WTC11 (cell line): Measurements from ENCODE around the gene LPCAT1. TPM values are rescaled to one million over a fixed set of nuclear protein-coding genes. Genes with fewer than 3 reads are reported as not detected.
A peak's percentile ranks its signal among the peaks of the same experiment; 100 is the strongest.

Experiments used
- ATAC-seq: fragments of 200-7000 bp; cut with Tn5 transposase; 2 replicates; pipeline ENCODE4 v1.10.0; 2021; ENCODE audit warnings: mild to moderate bottlenecking, moderate library complexity
- CTCF ChIA-PET: fragments of 300-600 bp; sonication (Branson Sonifier 250); formaldehyde crosslinking; loops from one replicate; lab custom pipeline; 2021; ENCODE audit warnings: antibody characterized with exemption; lab: Charles Lee
- POLR2A ChIA-PET: fragments of 350-600 bp; sonication (Branson Sonifier 250); formaldehyde crosslinking; loops from one replicate; lab custom pipeline; 2021; ENCODE audit warnings: antibody characterized with exemption; lab: Charles Lee
- DNase-seq: peaks from one replicate; pipeline ENCODE4 v3.0.0; 2021; ENCODE audit warnings: low spot score
- H3K27ac Mint-ChIP-seq: 2 replicates; pipeline ENCODE4 v1.8.0; 2021; ENCODE audit warnings: mixed read lengths
- H3K27me3 Mint-ChIP-seq: 2 replicates; pipeline ENCODE4 v1.8.0; 2021; ENCODE audit warnings: low read depth, mild to moderate bottlenecking, moderate library complexity, mixed read lengths
- H3K36me3 Mint-ChIP-seq: 2 replicates; pipeline ENCODE4 v1.8.0; 2021; ENCODE audit warnings: mixed read lengths
- H3K4me1 Mint-ChIP-seq: 2 replicates; pipeline ENCODE4 v1.8.0; 2022; ENCODE audit warnings: mixed read lengths
- H3K4me3 Mint-ChIP-seq: 2 replicates; pipeline ENCODE4 v1.8.0; 2021; ENCODE audit warnings: mild to moderate bottlenecking, moderate library complexity, mixed read lengths
- H3K9me3 Mint-ChIP-seq: 2 replicates; pipeline ENCODE4 v1.8.0; 2021; ENCODE audit warnings: mixed read lengths
- ATF3 ChIP-seq: sonication (generic); formaldehyde crosslinking; conservative IDR thresholded peaks from 2 replicates; pipeline ENCODE4 v1.8.1; 2022; ENCODE audit warnings: mild to moderate bottlenecking, missing genetic modification reagents
- CBFB ChIP-seq: sonication (generic); formaldehyde crosslinking; IDR thresholded peaks from 2 replicates; pipeline ENCODE4 v1.8.1; 2022; ENCODE audit warnings: mild to moderate bottlenecking, low read depth, missing genetic modification reagents
- EMX1 ChIP-seq: fragments of 250-450 bp; sonication (Bioruptor Pico); IDR thresholded peaks from 2 replicates; pipeline ENCODE4 v1.8.0; 2021; ENCODE audit warnings: mild to moderate bottlenecking
- FOXP1 ChIP-seq: sonication (generic); formaldehyde crosslinking; IDR thresholded peaks from 2 replicates; pipeline ENCODE4 v1.8.0; 2022; ENCODE audit warnings: missing genetic modification reagents, mild to moderate bottlenecking, moderate library complexity, borderline replicate concordance
- FOXP4 ChIP-seq: sonication (generic); formaldehyde crosslinking; IDR thresholded peaks from 2 replicates; pipeline ENCODE4 v1.8.0; 2022; ENCODE audit warnings: mild to moderate bottlenecking, missing genetic modification reagents
- HMGXB4 ChIP-seq: sonication (generic); formaldehyde crosslinking; IDR thresholded peaks from 2 replicates; pipeline ENCODE4 v1.8.1; 2023; ENCODE audit warnings: mild to moderate bottlenecking, moderate library complexity, missing genetic modification reagents
- NFYB ChIP-seq: sonication (generic); formaldehyde crosslinking; conservative IDR thresholded peaks from 2 replicates; pipeline ENCODE4 v1.8.0; 2022; ENCODE audit warnings: low read depth, missing genetic modification reagents
- NR3C1 ChIP-seq: sonication (generic); formaldehyde crosslinking; conservative IDR thresholded peaks from 2 replicates; pipeline ENCODE4 v1.8.1; 2023; ENCODE audit warnings: low read depth, mild to moderate bottlenecking, missing genetic modification reagents
- OVOL2 ChIP-seq: fragments of 250-450 bp; sonication (Bioruptor Pico); IDR thresholded peaks from 2 replicates; pipeline ENCODE4 v1.9.0; 2021; ENCODE audit warnings: mild to moderate bottlenecking, borderline replicate concordance
- PRRX2 ChIP-seq: fragments of 250-450 bp; sonication (Bioruptor Pico); IDR thresholded peaks from 2 replicates; pipeline ENCODE4 v1.8.0; 2021; ENCODE audit warnings: mild to moderate bottlenecking
- SP1 ChIP-seq: sonication (generic); formaldehyde crosslinking; conservative IDR thresholded peaks from 2 replicates; pipeline ENCODE4 v1.8.1; 2022; ENCODE audit warnings: missing genetic modification reagents
- TCF7 ChIP-seq: sonication (generic); formaldehyde crosslinking; IDR thresholded peaks from 2 replicates; pipeline ENCODE4 v1.8.0; 2022; ENCODE audit warnings: mild to moderate bottlenecking, low read depth, missing genetic modification reagents, moderate library complexity
- TEAD4 ChIP-seq: sonication (generic); formaldehyde crosslinking; IDR thresholded peaks from 2 replicates; pipeline ENCODE4 v1.8.0; 2022; ENCODE audit warnings: mild to moderate bottlenecking, missing genetic modification reagents
- ZBTB21 ChIP-seq: sonication (generic); formaldehyde crosslinking; IDR thresholded peaks from 2 replicates; pipeline ENCODE4 v1.8.1; 2023; ENCODE audit warnings: mild to moderate bottlenecking, missing genetic modification reagents, borderline replicate concordance
- ZNF232 ChIP-seq: sonication (generic); formaldehyde crosslinking; IDR thresholded peaks from 2 replicates; pipeline ENCODE4 v1.8.0; 2022; ENCODE audit warnings: mild to moderate bottlenecking, missing genetic modification reagents
- ZNF317 ChIP-seq: sonication (generic); formaldehyde crosslinking; IDR thresholded peaks from 2 replicates; pipeline ENCODE4 v1.8.1; 2023; ENCODE audit warnings: low read depth, mild to moderate bottlenecking, moderate library complexity, missing genetic modification reagents, borderline replicate concordance
- ZNF416 ChIP-seq: fragments of 250-450 bp; sonication (Bioruptor Pico); IDR thresholded peaks from 2 replicates; pipeline ENCODE4 v1.9.0; 2021; ENCODE audit warnings: mild to moderate bottlenecking, inconsistent platforms
- total RNA-seq: library from RNA; stranded (reverse); gene quantifications from 3 replicates; pipeline ENCODE4 v1.2.3, GENCODE V29; 2021
- TF ChIP-seq, protein P1 (sequence below): fragments of 250-450 bp; sonication (Bioruptor Pico); IDR thresholded peaks from 2 replicates; pipeline ENCODE4 v1.9.0; 2021; ENCODE audit warnings: mild to moderate bottlenecking
- TF ChIP-seq, protein P2 (sequence below): sonication (generic); formaldehyde crosslinking; IDR thresholded peaks from 2 replicates; pipeline ENCODE4 v1.8.1; 2022; ENCODE audit warnings: mild to moderate bottlenecking, missing genetic modification reagents, moderate library complexity, borderline replicate concordance

The LPCAT1 gene
- total RNA-seq, 1 experiment from 2014 or later: 206 TPM

GRCh38 chr5:1565737-1566734 lies 42.3 kb upstream of the LPCAT1 start:
- no peaks in the 10 kb centered on the region for H3K27me3 Mint-ChIP-seq
- H3K36me3 Mint-ChIP-seq: peaks cover 14% of the 10 kb centered on the region
- TF ChIP-seq EMX1 (CRISPR knock-in tag) (no peak), NR3C1 (CRISPR knock-in tag) (no peak), NFYB (no peak), ATF3 (no peak), FOXP4 (CRISPR knock-in tag) (no peak), SP1 (CRISPR knock-in tag) (no peak), TCF7 (CRISPR knock-in tag) (no peak), OVOL2 (no peak), FOXP1 (CRISPR knock-in tag) (no peak), ZNF317 (no peak), PRRX2 (CRISPR knock-in tag) (no peak), CBFB (no peak), TEAD4 (CRISPR knock-in tag) (no peak), ZNF232 (CRISPR knock-in tag) (no peak), HMGXB4 (no peak), ZNF416 (CRISPR knock-in tag) (no peak), ZBTB21 (CRISPR knock-in tag) (no peak)
- TF ChIP-seq, protein P1, sequence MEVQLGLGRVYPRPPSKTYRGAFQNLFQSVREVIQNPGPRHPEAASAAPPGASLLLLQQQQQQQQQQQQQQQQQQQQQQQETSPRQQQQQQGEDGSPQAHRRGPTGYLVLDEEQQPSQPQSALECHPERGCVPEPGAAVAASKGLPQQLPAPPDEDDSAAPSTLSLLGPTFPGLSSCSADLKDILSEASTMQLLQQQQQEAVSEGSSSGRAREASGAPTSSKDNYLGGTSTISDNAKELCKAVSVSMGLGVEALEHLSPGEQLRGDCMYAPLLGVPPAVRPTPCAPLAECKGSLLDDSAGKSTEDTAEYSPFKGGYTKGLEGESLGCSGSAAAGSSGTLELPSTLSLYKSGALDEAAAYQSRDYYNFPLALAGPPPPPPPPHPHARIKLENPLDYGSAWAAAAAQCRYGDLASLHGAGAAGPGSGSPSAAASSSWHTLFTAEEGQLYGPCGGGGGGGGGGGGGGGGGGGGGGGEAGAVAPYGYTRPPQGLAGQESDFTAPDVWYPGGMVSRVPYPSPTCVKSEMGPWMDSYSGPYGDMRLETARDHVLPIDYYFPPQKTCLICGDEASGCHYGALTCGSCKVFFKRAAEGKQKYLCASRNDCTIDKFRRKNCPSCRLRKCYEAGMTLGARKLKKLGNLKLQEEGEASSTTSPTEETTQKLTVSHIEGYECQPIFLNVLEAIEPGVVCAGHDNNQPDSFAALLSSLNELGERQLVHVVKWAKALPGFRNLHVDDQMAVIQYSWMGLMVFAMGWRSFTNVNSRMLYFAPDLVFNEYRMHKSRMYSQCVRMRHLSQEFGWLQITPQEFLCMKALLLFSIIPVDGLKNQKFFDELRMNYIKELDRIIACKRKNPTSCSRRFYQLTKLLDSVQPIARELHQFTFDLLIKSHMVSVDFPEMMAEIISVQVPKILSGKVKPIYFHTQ: no peak
- TF ChIP-seq, protein P2, sequence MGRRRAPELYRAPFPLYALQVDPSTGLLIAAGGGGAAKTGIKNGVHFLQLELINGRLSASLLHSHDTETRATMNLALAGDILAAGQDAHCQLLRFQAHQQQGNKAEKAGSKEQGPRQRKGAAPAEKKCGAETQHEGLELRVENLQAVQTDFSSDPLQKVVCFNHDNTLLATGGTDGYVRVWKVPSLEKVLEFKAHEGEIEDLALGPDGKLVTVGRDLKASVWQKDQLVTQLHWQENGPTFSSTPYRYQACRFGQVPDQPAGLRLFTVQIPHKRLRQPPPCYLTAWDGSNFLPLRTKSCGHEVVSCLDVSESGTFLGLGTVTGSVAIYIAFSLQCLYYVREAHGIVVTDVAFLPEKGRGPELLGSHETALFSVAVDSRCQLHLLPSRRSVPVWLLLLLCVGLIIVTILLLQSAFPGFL (CRISPR knock-in tag): no peak
- H3K27ac Mint-ChIP-seq: peak overlapping the region; percentile 63; the same call in 1 of the 2 replicates
- CTCF ChIA-PET: interaction anchor here (1.1 kb wide), 2 partner anchors 79 to 98 kb away, joined by 3 to 4 read pairs; no protein-coding TSS in a partner anchor
- DNase-seq (no peak), ATAC-seq (no peak)
- H3K4me1 Mint-ChIP-seq: no peaks in the 10 kb centered on the region
- H3K9me3 Mint-ChIP-seq: peaks cover 29% of the 10 kb centered on the region
- no peak overlapping the region for H3K4me3 Mint-ChIP-seq
- POLR2A ChIA-PET: no interaction called here
